H9 (cell line): ENCODE measurements around the gene SPANXA1. TPM values are rescaled to one million over a fixed set of nuclear protein-coding genes. Genes with fewer than 3 reads are reported as not detected.

Experiments
- DNase-seq: peaks from one replicate; pipeline ENCODE4 v3.0.0-alpha.2; 2017
- H2AFZ ChIP-seq: one replicate; pipeline ENCODE4 v1.6.1; 2013; ENCODE audit warnings: mild to moderate bottlenecking, low read length, control low read depth, moderate library complexity
- H2AK5ac ChIP-seq: 2 replicates; pipeline ENCODE4 v1.6.1; 2013; ENCODE audit warnings: low read length, control low read depth, mixed read lengths; ENCODE audit not compliant: insufficient read length
- H2BK120ac ChIP-seq: one replicate; pipeline ENCODE4 v1.6.1; 2013; ENCODE audit warnings: low read depth, mild to moderate bottlenecking, low read length, control low read depth, inconsistent platforms; ENCODE audit not compliant: poor library complexity, severe bottlenecking
- H2BK12ac ChIP-seq: 2 replicates; pipeline ENCODE4 v1.6.1; 2013; ENCODE audit warnings: low read length, control low read depth, mixed read lengths, low read depth; ENCODE audit not compliant: insufficient read length
- H2BK15ac ChIP-seq: 2 replicates; pipeline ENCODE4 v1.6.1; 2013; ENCODE audit warnings: low read depth, low read length, control low read depth
- H2BK20ac ChIP-seq: one replicate; pipeline ENCODE4 v1.6.1; 2013; ENCODE audit warnings: low read depth, mild to moderate bottlenecking, low read length, control low read depth, inconsistent platforms; ENCODE audit not compliant: poor library complexity, severe bottlenecking
- H2BK5ac ChIP-seq: 2 replicates; pipeline ENCODE4 v1.6.1; 2013; ENCODE audit warnings: low read length, control low read depth, mixed read lengths; ENCODE audit not compliant: insufficient read length
- H3K14ac ChIP-seq: 2 replicates; pipeline ENCODE4 v1.6.1; 2013; ENCODE audit warnings: low read length, control low read depth; ENCODE audit not compliant: insufficient read depth
- H3K18ac ChIP-seq: 2 replicates; pipeline ENCODE4 v1.6.1; 2013; ENCODE audit warnings: low read depth, mild to moderate bottlenecking, mixed read lengths, low read length, control low read depth; ENCODE audit not compliant: insufficient read length
- H3K23ac ChIP-seq: 2 replicates; pipeline ENCODE4 v1.6.1; 2013; ENCODE audit warnings: low read length, control low read depth, mixed read lengths, low read depth; ENCODE audit not compliant: insufficient read length
- H3K23me2 ChIP-seq: 2 replicates; pipeline ENCODE4 v1.6.1; 2013; ENCODE audit warnings: low read depth, mild to moderate bottlenecking, mixed read lengths, low read length, control low read depth; ENCODE audit not compliant: insufficient read length, poor library complexity, severe bottlenecking
- H3K27ac ChIP-seq: 2 replicates; pipeline ENCODE4 v1.5.1; 2013; ENCODE audit warnings: low read length, control low read depth, mixed read lengths, low read depth; ENCODE audit not compliant: insufficient read length
- H3K27me3 ChIP-seq: 2 replicates; pipeline ENCODE4 v1.6.1; 2013; ENCODE audit warnings: low read length, control low read depth, inconsistent platforms; ENCODE audit not compliant: insufficient read depth
- H3K4ac ChIP-seq: 2 replicates; pipeline ENCODE4 v1.6.1; 2013; ENCODE audit warnings: low read depth, mild to moderate bottlenecking, control low read depth, inconsistent platforms, low read length, moderate library complexity
- H3K4me1 ChIP-seq: 2 replicates; pipeline ENCODE4 v1.6.1; 2013; ENCODE audit warnings: low read length, control low read depth, inconsistent platforms; ENCODE audit not compliant: insufficient read depth
- H3K4me2 ChIP-seq: 2 replicates; pipeline ENCODE4 v1.6.1; 2013; ENCODE audit warnings: low read length, control low read depth, mixed read lengths; ENCODE audit not compliant: insufficient read length, insufficient read depth
- H3K56ac ChIP-seq: 2 replicates; pipeline ENCODE4 v1.6.1; 2013; ENCODE audit warnings: low read depth, mild to moderate bottlenecking, mixed read lengths, low read length, control low read depth; ENCODE audit not compliant: insufficient read length
- H3K79me1 ChIP-seq: 2 replicates; pipeline ENCODE4 v1.6.1; 2013; ENCODE audit warnings: low read depth, mild to moderate bottlenecking, moderate library complexity, low read length, control low read depth, inconsistent platforms; ENCODE audit not compliant: insufficient read depth, poor library complexity, severe bottlenecking
- H3K79me2 ChIP-seq: 2 replicates; pipeline ENCODE4 v1.6.1; 2013; ENCODE audit warnings: low read length, control low read depth, inconsistent platforms; ENCODE audit not compliant: insufficient read depth
- H3K9ac ChIP-seq: 2 replicates; pipeline ENCODE4 v1.6.1; 2013; ENCODE audit warnings: low read length, control low read depth, mixed read lengths; ENCODE audit not compliant: insufficient read length; ENCODE audit errors: extremely low read depth
- H3K9me3 ChIP-seq: one replicate; pipeline ENCODE4 v1.6.1; 2013; ENCODE audit warnings: low read depth, low read length, inconsistent platforms; ENCODE audit not compliant: control insufficient read depth
- H3T11ph ChIP-seq: one replicate; pipeline ENCODE4 v1.6.1; 2013; ENCODE audit warnings: mild to moderate bottlenecking, low read length, control low read depth, inconsistent platforms
- H4K20me1 ChIP-seq: one replicate; pipeline ENCODE4 v1.6.1; 2013; ENCODE audit not compliant: control insufficient read depth, insufficient read length, insufficient read depth
- H4K5ac ChIP-seq: 2 replicates; pipeline ENCODE4 v1.6.1; 2013; ENCODE audit warnings: low read depth, mild to moderate bottlenecking, mixed read lengths, low read length, control low read depth; ENCODE audit not compliant: insufficient read length
- H4K8ac ChIP-seq: replicated peaks from 2 replicates; pipeline ENCODE4 v1.6.1; 2013; ENCODE audit warnings: low read length, control low read depth, mixed read lengths, low read depth; ENCODE audit not compliant: insufficient read length
- H4K91ac ChIP-seq: 2 replicates; pipeline ENCODE4 v1.6.1; 2013; ENCODE audit warnings: low read depth, mild to moderate bottlenecking, moderate library complexity, mixed read lengths, low read length, control low read depth; ENCODE audit not compliant: insufficient read length
- H3K27ac Mint-ChIP-seq, 3 experiments: 2 replicates in 2 of 3; 3 replicates in 1 of 3; pipeline ENCODE4 v1.8.0; 2020 to 2021; ENCODE audit warnings: mixed read lengths in 3 of 3, mild to moderate bottlenecking in 1 of 3, moderate library complexity in 1 of 3
- H3K27me3 Mint-ChIP-seq: 2 replicates; pipeline ENCODE4 v1.8.0; 2021; ENCODE audit warnings: low read depth, mild to moderate bottlenecking, moderate library complexity, mixed read lengths
- H3K36me3 Mint-ChIP-seq, 3 experiments: 2 replicates in 2 of 3; 3 replicates in 1 of 3; pipeline ENCODE4 v1.8.0; 2020 to 2021; ENCODE audit warnings: low read depth in 3 of 3, mixed read lengths in 3 of 3; ENCODE audit not compliant: insufficient read depth in 1 of 3
- H3K4me1 Mint-ChIP-seq, 2 experiments: 2 replicates each; pipeline ENCODE4 v1.8.0; 2020; ENCODE audit warnings: mixed read lengths in 2 of 2
- H3K4me3 Mint-ChIP-seq, 2 experiments: 2 replicates in 1 of 2; 3 replicates in 1 of 2; pipeline ENCODE4 v1.8.0; 2020 to 2021; ENCODE audit warnings: mild to moderate bottlenecking in 2 of 2, mixed read lengths in 2 of 2, moderate library complexity in 1 of 2
- H3K9me3 Mint-ChIP-seq, 2 experiments: 2 replicates in 1 of 2; 3 replicates in 1 of 2; pipeline ENCODE4 v1.8.0; 2020; ENCODE audit warnings: mild to moderate bottlenecking in 2 of 2, mixed read lengths in 2 of 2, moderate library complexity in 1 of 2
- CTCF ChIP-seq: fragments of 200-600 bp; sonication (generic); conservative IDR thresholded peaks from 3 replicates; pipeline ENCODE4 v1.8.0; 2021; ENCODE audit warnings: antibody characterized with exemption, mild to moderate bottlenecking
- total RNA-seq: library from RNA; stranded (reverse); gene quantifications from 2 replicates; pipeline ENCODE4 v1.2.1, GENCODE V29; 2021

The SPANXA1 gene
- total RNA-seq, 1 experiment from 2014 or later = not detected

- Histone ChIP-seq H4K5ac (no peak overlapping the region), H3K27ac (no peak overlapping the region), H2AFZ (no peak overlapping the region), H2BK15ac (no peak overlapping the region), H3K18ac (no peak overlapping the region), H3K23me2 (no peaks in the 10 kb centered on the region), H3K14ac (no peak overlapping the region), H4K91ac (no peak overlapping the region), H3K4me1 (no peaks in the 10 kb centered on the region), H2BK5ac (no peak overlapping the region), H3K4ac (no peak overlapping the region), H3K79me2 (no peaks in the 10 kb centered on the region), H2BK120ac (no peak overlapping the region), H2AK5ac (no peak overlapping the region), H4K20me1 (no peaks in the 10 kb centered on the region), H3K9ac (no peak overlapping the region), H4K8ac (no peak overlapping the region), H2BK12ac (no peak overlapping the region), H3K27me3 (no peaks in the 10 kb centered on the region), H2BK20ac (no peak overlapping the region), H3K79me1 (no peaks in the 10 kb centered on the region), H3T11ph (no peak overlapping the region), H3K4me2 (no peak overlapping the region), H3K9me3 (peaks cover 12% of the 10 kb centered on the region), H3K23ac (no peak overlapping the region), H3K56ac (no peak overlapping the region)
- Mint-ChIP-seq H3K27ac (no peak overlapping the region), H3K4me1 (no peaks in the 10 kb centered on the region), H3K4me3 (no peak overlapping the region), H3K36me3 (peaks cover 4 to 21% (median 5%) of the 10 kb centered on the region in 3 experiments; a peak in 4 of 7 replicates), H3K27me3 (no peaks in the 10 kb centered on the region; the same call in 1 of the 2 replicates), H3K9me3 (peaks cover 61 to 73% of the 10 kb centered on the region in 2 experiments)
- no peak for TF ChIP-seq CTCF
- no peak for DNase-seq
Observed at GRCh38 chrX:141632124-141632523, 47.6 kb upstream of the SPANXA1 start.
